HG03442 (cell line): ENCODE data around the gene ATXN7L3.
"Not testable (repeated sequence)": the region's sequence is repeated elsewhere in the genome, so short reads cannot be mapped to it uniquely, and the experiment has no call there.

Source experiments
- ATAC-seq: cut with Tn5 transposase; IDR thresholded peaks from one replicate; pipeline ENCODE4 v1.9.1; 2021; ENCODE audit warnings: mild to moderate bottlenecking, moderate library complexity; ENCODE audit not compliant: unreplicated experiment

The ATXN7L3 gene

DNA sequence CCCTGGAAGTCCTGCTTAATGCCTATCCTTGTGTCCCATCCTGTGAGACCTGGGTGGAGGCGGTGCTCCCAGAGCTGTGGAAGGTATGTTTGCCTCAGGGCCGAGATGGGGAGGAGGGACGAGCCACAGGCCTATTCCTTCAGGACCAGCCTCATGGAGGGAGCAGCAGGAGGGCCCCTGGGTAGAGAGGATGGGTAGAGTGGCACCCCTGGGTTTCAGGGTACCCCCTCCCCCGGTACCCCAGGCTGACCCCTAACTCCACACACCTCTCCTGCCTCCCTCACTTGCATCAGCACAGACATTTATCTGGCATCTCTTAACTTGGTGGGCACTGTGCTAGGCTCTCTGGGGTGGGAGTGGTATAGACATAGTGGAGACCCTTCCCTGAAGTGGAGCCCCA, 22.0 kb downstream of the ATXN7L3 start:
- ATAC-seq, result no peak

DNA sequence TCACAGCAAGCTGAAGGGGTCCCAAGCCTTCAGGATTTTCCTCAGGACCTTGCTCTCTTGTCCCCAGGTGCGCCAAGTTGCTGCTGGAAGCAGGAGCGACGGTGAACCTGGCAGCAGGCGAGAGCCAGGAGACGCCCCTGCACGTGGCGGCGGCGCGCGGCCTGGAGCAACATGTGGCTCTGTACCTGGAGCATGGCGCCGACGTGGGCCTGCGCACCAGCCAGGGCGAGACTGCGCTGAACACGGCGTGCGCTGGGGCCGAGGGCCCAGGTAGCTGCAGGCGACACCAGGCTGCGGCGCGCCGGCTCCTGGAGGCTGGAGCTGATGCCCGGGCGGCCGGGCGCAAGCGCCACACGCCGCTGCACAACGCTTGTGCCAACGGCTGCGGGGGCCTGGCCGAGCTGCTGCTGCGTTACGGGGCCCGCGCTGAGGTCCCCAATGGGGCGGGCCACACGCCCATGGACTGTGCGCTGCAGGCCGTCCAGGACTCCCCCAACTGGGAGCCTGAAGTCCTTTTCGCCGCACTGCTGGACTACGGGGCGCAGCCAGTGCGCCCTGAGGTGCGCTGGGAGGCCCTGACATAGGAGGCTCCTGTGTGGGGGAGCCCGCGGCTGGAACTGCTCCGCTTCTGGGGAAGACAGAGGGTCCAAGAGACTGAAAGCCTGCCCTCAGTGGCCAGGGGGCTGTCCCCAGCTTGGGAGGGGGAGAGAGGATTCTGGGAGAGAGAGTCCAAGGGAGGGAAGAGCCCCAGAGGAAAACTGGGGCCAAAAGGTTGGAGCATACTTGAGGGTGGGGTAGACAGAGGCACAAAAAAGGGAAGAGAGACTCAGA, 22.8 kb downstream of the ATXN7L3 start:
- no peak for ATAC-seq

DNA sequence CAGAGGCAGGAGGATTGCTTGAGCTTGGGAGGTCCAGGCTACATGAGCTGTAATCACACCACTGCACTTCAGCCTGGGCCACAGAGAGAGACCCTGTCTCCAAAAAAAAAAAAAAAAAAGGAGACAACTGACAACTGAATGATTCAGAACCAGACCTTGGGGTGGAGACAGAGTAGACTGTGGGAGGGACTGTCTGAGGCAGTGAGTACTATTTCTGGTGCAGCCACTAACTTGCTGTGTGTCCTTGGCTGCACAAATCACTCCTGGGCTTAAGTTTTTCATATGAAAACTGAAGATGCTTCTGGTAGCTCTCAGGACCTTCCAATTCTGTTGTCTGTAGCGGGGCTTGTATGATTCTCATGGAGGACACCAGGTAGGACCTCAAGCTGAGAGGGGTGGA, 23.4 kb downstream of the ATXN7L3 start:
- no peak for ATAC-seq

DNA sequence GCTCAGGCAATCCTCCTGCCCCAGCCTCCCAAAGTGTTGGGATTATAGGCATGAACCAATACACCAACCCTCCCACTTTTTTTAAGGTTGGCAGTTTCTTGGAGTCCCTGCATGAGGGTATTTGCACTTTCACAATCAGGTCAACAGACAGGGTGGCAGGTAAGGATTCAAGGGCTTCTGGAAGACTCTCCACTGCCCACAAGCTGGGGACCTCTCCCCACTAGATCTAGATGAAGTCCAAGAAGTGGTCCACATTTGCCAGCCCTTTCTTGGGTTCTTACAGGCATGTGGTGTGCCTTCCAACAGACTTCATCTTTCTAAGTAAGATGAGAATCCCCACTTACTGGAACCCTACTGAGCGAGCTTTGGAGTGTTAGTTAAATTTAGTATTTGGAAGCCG, 25.3 kb downstream of the ATXN7L3 start:
- ATAC-seq, result no peak

DNA sequence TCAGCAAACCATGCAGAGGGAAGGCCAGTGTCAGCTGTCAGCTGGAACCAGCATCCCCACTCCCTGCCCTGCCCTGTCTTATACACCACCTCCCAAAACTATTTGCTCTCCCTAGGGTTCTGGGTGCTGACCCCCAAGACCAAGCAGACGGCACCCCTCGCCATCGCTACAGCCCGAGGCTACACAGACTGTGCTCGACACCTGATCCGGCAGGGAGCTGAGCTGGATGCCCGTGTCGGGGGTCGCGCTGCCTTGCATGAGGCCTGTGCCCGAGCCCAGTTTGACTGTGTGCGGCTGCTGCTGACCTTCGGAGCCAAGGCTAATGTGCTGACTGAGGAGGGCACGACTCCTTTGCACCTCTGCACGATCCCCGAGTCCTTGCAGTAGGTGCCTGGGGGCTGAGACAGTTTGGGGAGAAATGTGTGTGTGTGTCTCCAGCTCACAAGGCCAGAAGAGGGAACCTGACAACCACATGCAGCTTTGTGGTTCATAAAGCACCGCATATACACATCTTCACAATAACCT, 27.7 kb downstream of the ATXN7L3 start:
- no peak for ATAC-seq

DNA sequence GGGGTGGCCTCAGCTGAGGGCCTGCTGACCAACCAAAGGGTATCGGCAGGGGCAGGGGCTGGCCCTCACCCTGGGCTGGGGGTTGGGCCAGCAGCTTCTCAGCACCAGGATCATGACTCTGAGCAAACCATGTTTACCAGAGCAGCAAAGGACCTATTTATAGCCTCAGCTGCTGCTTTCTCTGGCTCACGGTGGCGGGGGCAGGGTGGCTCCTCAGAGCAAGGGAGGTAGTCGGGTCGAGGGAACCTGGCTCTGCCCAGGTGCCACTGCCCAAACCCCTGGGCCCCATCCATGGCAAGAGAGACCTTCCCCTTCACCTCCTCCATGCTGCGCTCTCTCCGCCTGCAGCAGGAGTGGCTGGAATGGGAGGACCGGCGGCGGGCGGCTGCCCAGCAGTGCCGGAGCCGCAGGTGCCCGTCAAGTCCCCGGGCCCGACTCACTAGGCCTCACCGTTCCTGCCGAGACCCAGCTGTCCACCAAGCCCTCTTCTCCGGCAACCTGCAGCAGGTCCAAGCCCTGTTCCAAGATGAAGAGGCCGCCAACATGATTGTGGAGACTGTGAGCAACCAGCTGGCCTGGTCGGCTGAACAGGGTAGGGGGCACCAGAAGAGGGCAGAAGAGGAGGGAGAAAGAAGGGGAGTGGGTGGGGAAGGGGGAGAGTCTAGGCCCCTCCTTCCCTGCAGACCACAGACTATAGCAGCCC, 29.0 kb downstream of the ATXN7L3 start, which contains the start of gene ASB16:
Gene ASB16 (plus strand): TSS at position 206 of the 703 bp plus-strand sequence. CDS start 86 bp downstream, at position 292.
- ATAC-seq, result no peak

DNA sequence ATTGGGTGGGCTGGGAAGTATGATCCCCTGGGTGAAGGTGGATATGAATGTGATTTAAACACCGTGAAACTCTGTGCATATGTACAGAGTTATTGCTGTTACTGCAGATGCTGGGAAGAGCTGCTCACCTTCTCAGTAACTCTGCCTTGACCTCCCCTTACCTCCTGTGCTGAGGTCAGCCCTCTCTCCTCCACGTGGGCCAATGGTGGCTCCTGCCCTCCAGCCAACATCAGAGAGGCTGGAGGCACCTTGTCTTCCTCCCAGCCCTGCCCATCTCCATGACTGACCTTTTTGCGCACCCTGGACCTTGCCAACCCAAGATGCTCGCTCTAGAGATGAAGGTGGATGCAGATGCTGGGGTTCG, 29.6 kb downstream of the ATXN7L3 start:
- no peak for ATAC-seq

DNA sequence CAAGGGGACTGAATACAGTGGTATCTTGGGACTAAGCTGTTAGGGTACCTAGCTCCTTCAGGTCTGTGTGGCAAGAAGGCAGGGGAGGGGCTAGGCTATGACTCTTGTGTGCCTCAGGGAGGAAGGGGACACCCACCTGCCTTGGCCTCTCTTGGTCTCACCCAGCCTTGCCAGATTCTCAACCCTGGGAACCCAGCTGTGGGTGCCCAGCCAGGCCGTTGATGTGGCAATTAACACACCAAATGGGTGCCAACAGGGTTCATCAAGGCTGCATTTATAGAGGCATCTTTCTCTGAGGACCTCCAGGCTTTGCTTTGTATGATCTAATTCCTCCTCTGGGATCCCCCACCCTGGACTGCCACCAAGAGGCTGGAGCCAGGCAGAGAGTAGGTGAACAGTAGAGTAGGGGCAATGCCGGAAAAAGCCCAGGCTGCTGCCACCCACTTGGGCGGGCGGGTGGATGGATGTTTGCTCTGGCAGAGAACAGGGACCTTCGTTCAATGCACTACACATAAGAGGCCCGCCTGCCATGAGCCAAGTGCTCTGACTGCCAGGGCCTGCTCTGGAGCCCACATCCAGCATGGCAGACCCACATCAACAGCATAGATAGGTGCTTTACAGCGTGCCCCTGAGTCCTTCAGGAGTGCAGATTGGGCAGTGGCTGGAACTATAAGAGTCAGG, 32.4 kb downstream of the ATXN7L3 start:
- ATAC-seq, result no peak

DNA sequence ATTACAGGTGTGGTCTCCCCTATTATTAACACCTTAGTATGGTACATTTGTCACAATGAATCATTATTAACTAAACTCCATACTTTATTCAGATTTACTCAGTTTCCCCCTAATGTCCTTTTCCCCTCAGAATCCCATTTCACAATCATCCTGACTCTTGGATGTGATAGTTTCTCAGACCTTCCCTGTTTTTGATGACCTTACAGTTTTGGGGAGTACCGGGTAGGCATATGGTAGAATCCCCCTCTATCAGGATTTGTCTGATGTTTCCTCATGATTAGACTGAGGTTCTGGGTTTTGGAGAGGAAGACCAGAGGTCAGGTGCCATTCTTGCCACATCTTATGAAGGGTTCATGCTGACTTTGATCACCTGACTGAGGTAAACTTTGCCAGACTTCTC, 35.2 kb downstream of the ATXN7L3 start:
- ATAC-seq, result no peak

DNA sequence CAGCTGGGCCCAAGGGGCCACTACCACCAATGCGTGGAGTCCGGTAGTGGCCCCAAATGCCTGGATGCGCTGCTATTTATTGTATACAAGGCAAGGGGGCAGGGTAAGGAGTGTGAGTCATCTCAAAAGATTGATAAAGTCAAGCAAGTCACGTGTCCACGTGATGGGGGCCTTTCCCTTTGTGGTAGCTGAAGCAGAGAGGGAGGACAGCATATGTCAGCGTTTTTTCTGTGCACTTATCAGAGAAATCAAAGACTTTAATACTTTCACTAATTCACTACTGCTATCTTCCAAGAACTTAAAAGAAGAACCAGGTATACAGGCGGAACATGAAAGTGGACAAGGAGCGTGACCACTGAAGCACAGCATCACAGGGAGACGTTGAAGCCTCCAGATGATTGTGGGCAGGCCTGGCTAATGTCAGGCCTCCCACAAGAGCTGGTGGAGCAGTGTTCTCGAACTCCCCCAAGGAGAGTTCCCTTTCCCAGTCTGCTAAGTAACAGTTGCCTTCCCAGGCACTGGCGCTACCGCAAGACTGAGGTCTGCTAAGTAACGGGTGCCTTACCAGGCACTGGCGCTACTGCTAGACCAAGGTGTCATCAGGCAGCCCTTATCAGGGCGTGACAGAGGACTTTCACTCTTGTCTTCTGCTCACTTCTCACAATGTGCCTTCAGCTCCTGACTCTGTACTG, 40.0 kb downstream of the ATXN7L3 start:
- no peak for ATAC-seq

DNA sequence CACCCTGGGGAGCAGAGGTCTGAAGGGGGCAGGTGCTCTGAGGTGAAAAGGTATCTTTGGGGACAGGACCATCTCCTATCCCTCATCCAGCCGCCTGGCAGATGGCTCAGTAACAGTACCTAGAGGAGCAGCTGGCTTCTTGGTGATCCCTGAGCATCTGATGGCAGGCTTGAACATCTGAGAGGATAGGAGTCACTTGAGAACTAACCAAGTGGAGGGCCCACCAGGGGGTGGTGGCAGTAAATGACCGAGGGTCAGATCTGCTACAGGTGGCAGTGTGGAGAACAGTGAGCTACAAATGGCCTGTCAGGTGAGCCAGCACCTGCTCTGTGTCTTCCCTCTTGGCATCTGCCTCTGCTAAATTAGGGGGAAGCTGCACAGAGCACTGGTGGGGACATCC, 44.2 kb downstream of the ATXN7L3 start:
- ATAC-seq, result no peak

DNA sequence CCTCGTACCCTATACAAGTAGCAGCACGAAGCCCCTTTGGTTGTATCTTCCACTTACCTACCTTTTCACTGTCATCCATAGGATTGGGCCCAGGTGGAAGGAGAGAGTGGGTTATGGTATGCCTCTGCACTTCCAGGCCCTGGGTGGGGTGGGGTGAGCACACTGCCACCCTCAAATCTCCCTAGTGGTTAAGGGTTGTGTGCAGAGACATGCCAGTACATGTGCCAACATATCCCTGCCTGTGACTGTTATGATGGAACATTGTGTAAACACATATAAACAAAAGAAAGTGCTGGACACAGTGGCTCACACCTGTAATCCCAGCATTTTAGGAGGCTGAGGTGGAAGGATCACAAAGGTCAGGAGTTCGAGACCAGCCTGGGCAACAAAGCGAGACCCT, 46.8 kb downstream of the ATXN7L3 start:
- ATAC-seq, result no peak

DNA sequence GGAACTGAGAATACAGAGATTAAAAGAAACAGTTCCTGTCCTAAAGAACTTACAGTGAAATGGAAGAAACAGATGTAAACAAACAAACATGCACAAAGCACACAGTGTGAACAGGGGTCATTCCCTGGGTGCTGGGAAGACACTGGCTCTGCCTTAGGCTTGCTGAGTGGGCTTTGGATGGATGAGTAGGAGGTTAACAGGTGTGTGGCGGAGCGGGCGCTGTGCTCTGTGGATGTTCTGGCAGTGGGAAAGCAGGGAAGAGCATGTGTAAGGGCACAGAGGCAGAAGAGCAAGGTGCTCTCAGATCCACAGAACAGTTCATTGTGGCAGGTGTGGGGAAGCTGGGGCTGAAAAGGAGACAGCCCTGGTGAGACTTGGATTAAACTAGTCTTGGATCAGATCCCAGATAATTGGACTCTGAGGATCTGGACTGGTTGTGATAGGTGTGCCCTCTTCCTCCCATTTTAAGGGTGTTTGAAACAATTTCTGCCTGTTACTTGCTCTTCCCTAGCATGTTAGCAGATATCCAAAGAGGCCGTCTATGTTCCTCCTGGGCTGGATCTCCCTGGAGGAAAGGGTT, 49.8 kb downstream of the ATXN7L3 start:
- no peak for ATAC-seq

DNA sequence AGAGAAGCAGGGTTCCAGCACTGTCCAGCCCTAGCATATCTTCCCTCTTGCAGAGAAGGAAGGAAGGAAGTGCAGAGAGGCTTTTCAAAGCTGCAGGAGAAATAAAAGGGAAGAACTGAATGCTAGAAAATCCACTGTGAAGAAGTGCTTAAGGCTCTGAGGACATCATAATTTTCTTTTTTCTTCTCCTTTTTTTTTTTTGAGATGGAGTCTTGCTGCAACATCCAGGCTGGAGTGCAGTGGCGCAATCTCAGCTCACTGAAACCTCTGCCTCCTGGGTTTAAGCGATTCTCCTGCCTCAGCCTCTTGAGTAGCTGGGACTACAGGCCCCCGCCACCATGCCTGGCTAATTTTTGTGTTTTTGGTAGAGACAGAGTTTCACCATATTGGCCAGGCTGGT, 50.6 kb downstream of the ATXN7L3 start:
- not testable (repeated sequence) for ATAC-seq

DNA sequence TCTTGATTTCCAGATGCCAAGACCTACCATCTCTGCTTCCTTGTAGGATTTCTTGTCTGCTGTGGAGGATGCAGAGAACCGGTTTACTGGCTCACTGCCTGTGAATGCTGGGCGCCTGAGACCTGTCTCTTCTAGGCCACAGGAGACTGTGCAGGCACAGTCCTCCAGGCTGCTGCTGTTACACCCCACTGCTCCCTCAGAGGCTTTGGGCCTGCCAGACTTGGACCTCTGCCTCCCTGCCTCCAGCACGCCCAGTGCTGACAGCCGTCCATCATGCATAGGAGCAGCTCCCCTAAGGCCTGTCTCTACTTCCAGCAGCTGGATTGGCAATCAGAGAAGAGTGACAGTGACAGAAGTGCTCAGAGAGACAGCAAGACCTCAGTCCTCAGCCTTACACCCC, 51.9 kb downstream of the ATXN7L3 start:
- no peak for ATAC-seq

DNA sequence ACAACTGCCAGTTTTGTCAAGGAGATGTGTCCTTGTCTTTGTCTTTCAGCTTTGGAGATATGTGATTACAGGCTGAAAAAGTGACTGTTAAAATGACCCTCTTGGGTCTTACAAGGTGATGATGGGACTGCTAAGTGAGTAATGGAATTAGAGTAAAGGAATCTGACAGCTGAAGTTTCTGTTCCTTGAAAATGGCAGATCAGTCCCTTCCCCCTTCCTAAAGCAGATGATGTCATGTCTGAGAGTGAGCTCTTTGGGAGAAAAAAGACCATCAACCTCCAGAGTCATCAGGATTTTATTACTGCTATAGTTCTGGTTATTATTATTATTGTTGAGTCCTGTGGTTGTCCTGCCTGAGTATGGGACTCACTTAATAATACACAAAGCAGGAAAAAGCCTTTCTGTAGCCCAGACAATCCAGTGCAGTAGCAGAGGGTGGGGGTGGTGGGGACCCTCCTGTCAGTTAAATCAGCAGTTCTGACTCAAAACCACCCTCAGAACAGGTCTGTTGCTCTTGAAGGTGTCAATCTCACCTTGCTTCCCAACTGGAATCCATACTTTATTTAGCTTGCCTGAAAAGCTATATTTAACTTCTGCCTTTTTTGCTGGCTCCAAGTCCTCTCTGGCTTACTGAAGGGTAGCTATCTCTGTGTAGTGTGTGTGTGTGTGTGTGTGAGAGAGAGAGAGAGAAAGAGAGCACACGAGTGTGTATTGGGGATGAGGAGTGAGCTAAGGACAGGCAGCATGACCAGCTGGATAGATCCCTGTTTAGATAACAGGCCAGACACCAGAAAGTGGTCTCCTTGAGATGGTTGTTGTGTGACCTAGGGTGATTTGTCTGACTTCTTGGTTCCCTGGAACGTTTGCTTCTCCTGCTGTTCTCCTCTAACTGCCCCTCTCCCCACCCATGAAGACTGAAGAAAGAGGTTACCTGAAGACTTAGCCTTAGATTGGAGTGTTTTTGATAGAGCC, 53.0 kb downstream of the ATXN7L3 start:
- no peak for ATAC-seq

DNA sequence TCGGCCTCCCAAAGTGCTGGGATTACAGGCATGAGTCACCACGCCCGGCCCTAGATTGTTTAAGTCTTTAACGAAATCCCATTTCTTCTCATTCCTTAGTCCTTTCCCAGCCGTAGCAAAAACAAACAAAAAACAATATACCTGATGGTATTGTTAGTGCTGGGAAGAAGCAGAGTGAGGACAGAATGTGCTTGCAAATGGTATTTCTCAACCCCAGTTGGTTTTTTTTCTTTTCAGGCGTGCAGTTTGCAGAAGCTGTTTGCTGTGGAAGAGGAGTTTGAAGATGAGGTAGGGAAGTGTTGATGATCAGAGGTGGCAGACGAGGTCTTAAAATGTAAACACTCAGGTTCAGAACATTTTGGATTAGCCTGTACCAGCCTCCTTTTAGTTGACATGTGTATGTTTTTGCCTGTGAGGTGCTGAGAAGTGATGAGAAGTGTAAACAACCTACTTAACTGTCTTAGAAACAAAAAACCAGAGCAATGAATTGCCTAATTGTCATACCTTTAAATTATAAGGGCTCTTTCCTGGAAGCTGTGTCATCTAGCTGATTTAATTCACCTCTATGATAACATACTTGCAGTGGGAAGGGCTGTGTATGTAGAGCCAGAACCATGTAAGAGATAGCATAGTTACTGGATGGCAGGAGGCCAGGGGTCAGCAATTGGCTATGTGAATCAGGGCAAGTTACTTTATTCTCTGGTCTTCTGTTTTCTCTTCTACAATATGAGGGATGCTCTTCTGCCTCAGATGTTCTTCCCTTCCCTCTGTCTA, 54.5 kb downstream of the ATXN7L3 start:
- ATAC-seq, result no peak

DNA sequence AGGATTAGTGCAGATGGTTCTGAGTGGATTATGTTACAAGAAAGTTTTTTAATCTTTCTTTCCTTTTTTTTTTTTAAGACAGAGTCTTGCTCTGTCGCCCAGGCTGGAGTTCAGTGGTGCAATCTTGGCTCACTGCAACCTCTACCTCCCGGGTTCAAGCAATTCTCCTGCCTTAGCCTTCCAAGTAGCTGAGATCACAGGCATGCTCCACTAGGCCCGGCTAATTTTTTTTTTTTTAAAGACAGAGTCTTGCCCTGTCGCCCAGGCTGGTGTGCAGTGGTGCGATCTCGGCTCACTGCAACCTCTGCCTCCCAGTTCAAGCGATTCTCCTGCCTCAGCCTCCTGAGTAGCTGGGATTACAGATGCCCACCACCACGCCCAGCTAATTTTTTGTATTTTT, 55.8 kb downstream of the ATXN7L3 start:
- not testable (repeated sequence) for ATAC-seq
